BLaER1 (cell line): ENCODE results near the gene UBE2F.
"Not testable (repeated sequence)": the region's sequence is repeated elsewhere in the genome, so short reads cannot be mapped to it uniquely, and the experiment has no call there.

Source experiments
- H3K27ac ChIP-seq: shearing (Covaris generic); formaldehyde crosslinking; 2 replicates; pipeline ENCODE4 v1.8.1; 2022
- H3K27me3 ChIP-seq: shearing (Covaris generic); formaldehyde crosslinking; 2 replicates; pipeline ENCODE4 v1.8.1; 2022
- H3K36me3 ChIP-seq: shearing (Covaris generic); formaldehyde crosslinking; 2 replicates; pipeline ENCODE4 v1.8.1; 2022
- H3K4me1 ChIP-seq: shearing (Covaris generic); formaldehyde crosslinking; 2 replicates; pipeline ENCODE4 v1.8.1; 2022
- H3K4me2 ChIP-seq: shearing (Covaris generic); formaldehyde crosslinking; 2 replicates; pipeline ENCODE4 v1.8.1; 2022
- H3K4me3 ChIP-seq: shearing (Covaris generic); formaldehyde crosslinking; 2 replicates; pipeline ENCODE4 v1.8.1; 2022
- H3K9ac ChIP-seq: shearing (Covaris generic); formaldehyde crosslinking; 2 replicates; pipeline ENCODE4 v1.8.1; 2022
- H3K9me3 ChIP-seq: shearing (Covaris generic); formaldehyde crosslinking; 2 replicates; pipeline ENCODE4 v1.8.1; 2022
- H4K20me1 ChIP-seq: shearing (Covaris generic); formaldehyde crosslinking; 2 replicates; pipeline ENCODE4 v1.8.1; 2022
- Cebpa-rat ChIP-seq: shearing (Covaris generic); IDR thresholded peaks from 2 replicates; pipeline ENCODE4 v1.8.1; 2022

UBE2F gene

DNA sequence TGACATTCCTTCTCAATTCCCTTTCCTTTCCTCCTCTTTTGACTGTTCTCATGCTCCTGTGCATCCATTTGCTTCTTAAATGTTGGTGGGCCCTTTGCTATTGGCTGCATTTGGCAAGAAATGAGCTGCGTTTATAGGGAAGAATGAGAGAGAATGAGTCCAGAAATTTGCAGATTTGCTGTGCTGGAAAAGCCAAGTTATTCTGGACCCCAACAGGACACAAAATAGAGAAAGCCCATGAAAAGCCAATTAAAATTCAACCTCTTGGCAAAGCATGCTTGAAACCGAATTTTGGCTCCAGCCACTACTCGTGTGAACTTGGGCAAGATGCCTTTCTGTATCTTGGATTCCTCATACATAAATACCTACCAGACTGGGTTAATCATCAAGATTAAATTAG, 92.7 kb downstream of the UBE2F start:
- peaks cover 32% of the 10 kb centered on the region for H3K4me1 ChIP-seq
- no peaks in the 10 kb centered on the region for H3K27me3 ChIP-seq
- H3K9ac ChIP-seq, result no peak overlapping the region
- no peak overlapping the region for H3K27ac ChIP-seq
- H3K4me3 ChIP-seq, result peak overlapping the region; percentile 92; the same call in 1 of the 2 replicates
- H3K36me3 ChIP-seq, result peaks cover 13% of the 10 kb centered on the region
- H4K20me1 ChIP-seq, result no peaks in the 10 kb centered on the region
- no peak for TF ChIP-seq Cebpa-rat
- H3K9me3 ChIP-seq, result no peaks in the 10 kb centered on the region
- peak overlapping the region; percentile 94 for H3K4me2 ChIP-seq

DNA sequence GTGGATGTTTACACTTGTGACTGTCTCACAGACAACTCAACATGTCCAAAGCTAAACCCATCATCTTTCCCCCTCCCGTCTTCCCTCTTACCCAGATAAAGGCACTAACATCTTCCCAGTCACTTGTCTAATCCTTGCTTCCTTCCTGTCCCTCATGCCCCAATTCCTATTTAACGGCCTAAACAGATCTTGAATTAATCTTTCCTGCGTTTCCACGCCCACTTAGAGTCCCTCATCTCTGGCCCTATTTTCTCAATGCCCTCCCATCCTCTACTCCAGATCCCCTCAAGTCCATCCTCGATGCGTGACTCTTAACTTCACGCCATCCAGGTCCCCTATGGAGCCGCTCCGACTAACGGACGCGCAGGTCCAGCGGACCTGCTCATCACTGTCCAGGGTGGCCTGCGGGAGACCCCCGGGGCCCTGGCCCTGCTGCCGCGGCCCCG, 93.3 kb downstream of the UBE2F start:
- Histone ChIP-seq H3K9me3 (no peaks in the 10 kb centered on the region), H3K27me3 (no peaks in the 10 kb centered on the region), H3K9ac (peak overlapping the region; percentile 91), H4K20me1 (no peaks in the 10 kb centered on the region), H3K36me3 (peaks cover 19% of the 10 kb centered on the region), H3K4me2 (peak overlapping the region; percentile 94), H3K4me1 (peaks cover 32% of the 10 kb centered on the region), H3K27ac (peak overlapping the region; percentile 93), H3K4me3 (peak overlapping the region; percentile 92)
- TF ChIP-seq Cebpa-rat, result no peak

GRCh38 chr2:238060542-238061314, 93.9 kb downstream of the UBE2F start, which contains the start of gene SCLY:
SCLY (plus strand) TSS chr2:238061001; CDS start chr2:238061055, 54 bp downstream.
- Histone ChIP-seq H3K36me3 (peaks cover 25% of the 10 kb centered on the region), H3K27me3 (no peaks in the 10 kb centered on the region), H3K4me2 (peak within 1 kb of the TSS; percentile 95), H3K9me3 (no peaks in the 10 kb centered on the region), H3K27ac (peak within 1 kb of the TSS; percentile 93), H4K20me1 (no peaks in the 10 kb centered on the region), H3K4me3 (peak within 1 kb of the TSS; percentile 92), H3K4me1 (peaks cover 32% of the 10 kb centered on the region), H3K9ac (peak within 1 kb of the TSS; percentile 91)
- TF ChIP-seq Cebpa-rat, result no peak

GRCh38 chr2:238061315-238062202, 94.7 kb downstream of the UBE2F start:
- H3K9ac ChIP-seq, result peak overlapping the region; percentile 91
- H3K36me3 ChIP-seq, result peaks cover 34% of the 10 kb centered on the region
- H3K4me1 ChIP-seq, result peaks cover 32% of the 10 kb centered on the region
- no peak for TF ChIP-seq Cebpa-rat
- H3K4me3 ChIP-seq, result peak overlapping the region; percentile 92
- 0 out of 2 replicates have a peak, but pooled peaks cover 5% of the 10 kb centered on the region for H3K9me3 ChIP-seq
- no peaks in the 10 kb centered on the region for H4K20me1 ChIP-seq
- peak overlapping the region; percentile 95 for H3K4me2 ChIP-seq
- H3K27me3 ChIP-seq, result no peaks in the 10 kb centered on the region
- H3K27ac ChIP-seq, result peak overlapping the region; percentile 67

DNA sequence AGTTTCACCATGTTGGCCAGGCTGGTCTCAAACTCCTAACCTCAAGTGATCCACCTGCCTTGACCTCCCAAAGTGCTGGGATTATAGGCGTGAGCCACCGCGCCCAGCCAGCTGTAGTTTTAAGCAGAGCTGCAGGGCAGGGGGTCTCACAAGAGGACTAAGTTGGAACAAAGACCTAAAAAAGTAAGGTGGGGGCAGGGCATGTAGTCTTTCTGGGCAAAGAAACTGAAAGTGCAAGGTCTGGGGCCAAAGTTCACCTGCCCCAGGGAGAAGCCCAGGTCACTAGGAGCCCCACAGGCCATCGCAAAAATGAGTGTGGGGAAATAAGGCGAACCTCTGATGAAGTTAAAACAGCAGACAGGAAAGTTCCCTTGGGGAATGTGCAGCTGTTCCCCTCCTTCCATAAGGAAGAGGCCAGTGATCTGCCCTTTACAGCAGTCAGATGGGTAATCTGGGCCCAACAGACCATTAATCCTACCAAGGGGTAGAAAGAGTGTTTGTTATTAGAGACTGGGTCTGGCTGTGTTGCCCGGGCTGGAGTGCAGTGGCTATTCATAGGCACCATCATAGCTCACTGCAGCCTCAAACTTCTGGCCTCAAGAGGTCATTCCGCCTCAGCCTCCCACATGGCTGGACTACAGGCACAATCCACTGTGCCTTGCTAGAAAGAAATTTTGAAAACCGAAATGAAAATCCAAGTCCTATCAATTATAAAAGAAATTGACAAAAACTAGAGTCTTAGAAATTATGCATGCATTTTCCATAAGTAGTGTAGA, 96.8 kb downstream of the UBE2F start:
- Histone ChIP-seq H3K9ac (no peak overlapping the region), H3K4me3 (no peak overlapping the region), H3K9me3 (0 out of 2 replicates have a peak, but pooled peaks cover 7% of the 10 kb centered on the region), H3K36me3 (peaks cover 54% of the 10 kb centered on the region), H3K27ac (no peak overlapping the region), H3K4me2 (peak overlapping the region; percentile 95; the same call in 1 of the 2 replicates), H3K4me1 (peaks cover 34% of the 10 kb centered on the region), H4K20me1 (no peaks in the 10 kb centered on the region), H3K27me3 (no peaks in the 10 kb centered on the region)
- TF ChIP-seq Cebpa-rat, result no peak

- 0 out of 2 replicates have a peak, but pooled peaks cover 7% of the 10 kb centered on the region for H3K9me3 ChIP-seq
- H3K9ac ChIP-seq, result no peak overlapping the region
- H3K4me3 ChIP-seq, result no peak overlapping the region
- TF ChIP-seq Cebpa-rat, result no peak
- H3K36me3 ChIP-seq, result peaks cover 59% of the 10 kb centered on the region
- H3K27me3 ChIP-seq, result no peaks in the 10 kb centered on the region
- H3K27ac ChIP-seq, result no peak overlapping the region
- no peak overlapping the region for H3K4me2 ChIP-seq
- no peaks in the 10 kb centered on the region for H4K20me1 ChIP-seq
- peaks cover 41% of the 10 kb centered on the region for H3K4me1 ChIP-seq
Observed at GRCh38 chr2:238064376-238064775, 97.6 kb downstream of the UBE2F start.

DNA sequence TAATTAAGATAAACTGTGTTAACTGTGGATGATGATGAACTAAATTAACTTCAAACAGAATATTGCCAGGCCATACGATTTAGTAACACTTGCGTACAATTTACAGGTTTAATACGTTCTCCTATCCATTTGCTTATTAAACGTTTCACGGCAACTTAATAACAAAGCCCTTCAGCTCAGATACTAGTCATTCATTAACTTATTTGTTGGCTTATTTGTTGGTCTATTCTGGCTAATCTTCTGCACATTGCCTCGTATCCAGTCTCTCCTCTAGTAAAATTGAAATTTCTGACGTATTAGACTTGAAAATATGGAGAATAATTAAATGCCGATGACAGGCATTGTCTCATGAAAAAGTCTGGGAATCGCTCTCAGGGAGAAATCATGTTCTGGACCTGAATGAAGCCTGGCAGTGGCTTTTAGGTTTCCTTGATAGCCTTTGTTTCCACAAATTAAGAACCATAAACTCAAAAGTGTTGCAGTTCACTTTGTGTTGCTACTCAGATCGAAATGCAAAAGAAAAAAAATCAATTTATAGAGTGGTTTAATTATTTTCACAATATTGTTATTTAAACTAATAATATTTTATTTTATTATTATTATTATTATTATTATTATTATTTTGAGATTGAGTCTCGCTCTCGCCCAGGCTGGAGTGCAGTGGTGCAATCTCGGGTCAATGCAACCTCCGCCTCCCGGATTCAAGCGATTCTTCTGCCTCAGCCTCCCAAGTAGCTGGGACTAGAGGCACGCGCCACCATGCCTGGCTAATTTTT, 98.4 kb downstream of the UBE2F start:
- Histone ChIP-seq H3K27ac (no peak overlapping the region), H3K4me2 (no peak overlapping the region), H3K4me1 (peaks cover 40% of the 10 kb centered on the region), H4K20me1 (no peaks in the 10 kb centered on the region), H3K4me3 (no peak overlapping the region), H3K9me3 (0 out of 2 replicates have a peak, but pooled peaks cover 7% of the 10 kb centered on the region), H3K36me3 (peaks cover 68% of the 10 kb centered on the region), H3K9ac (no peak overlapping the region), H3K27me3 (no peaks in the 10 kb centered on the region)
- TF ChIP-seq Cebpa-rat, result no peak

GRCh38 chr2:238066218-238066617, 99.4 kb downstream of the UBE2F start:
- H3K27ac ChIP-seq, result no peak overlapping the region
- H3K4me2 ChIP-seq, result no peak overlapping the region
- H3K9ac ChIP-seq, result no peak overlapping the region
- H3K9me3 ChIP-seq, result 0 out of 2 replicates have a peak, but pooled peaks cover 7% of the 10 kb centered on the region
- TF ChIP-seq Cebpa-rat, result no peak
- no peak overlapping the region for H3K4me3 ChIP-seq
- H3K36me3 ChIP-seq, result peaks cover 77% of the 10 kb centered on the region
- peaks cover 40% of the 10 kb centered on the region for H3K4me1 ChIP-seq
- H3K27me3 ChIP-seq, result no peaks in the 10 kb centered on the region
- H4K20me1 ChIP-seq, result no peaks in the 10 kb centered on the region

DNA sequence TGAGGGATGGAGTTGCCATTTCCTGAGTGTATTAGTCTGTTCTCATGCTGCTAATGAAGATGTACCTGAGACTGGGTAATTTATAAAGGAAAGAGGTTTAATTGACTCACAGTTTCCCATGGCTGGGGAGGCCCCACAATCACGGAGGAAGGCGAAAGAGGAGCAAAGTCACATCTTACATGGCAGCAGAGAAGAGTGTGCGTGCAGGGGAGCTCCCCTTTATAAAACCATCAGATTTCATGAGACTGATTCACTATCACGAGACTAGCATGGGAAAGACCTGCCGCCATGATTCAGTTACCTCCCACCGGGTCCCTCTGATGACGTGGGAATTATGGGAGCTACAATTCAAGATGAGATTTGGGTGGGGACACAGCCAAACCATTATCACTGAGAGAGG, 99.9 kb downstream of the UBE2F start:
- Histone ChIP-seq H3K4me1 (peaks cover 36% of the 10 kb centered on the region), H3K36me3 (peaks cover 82% of the 10 kb centered on the region)
- H3K27ac ChIP-seq, H3K9me3 ChIP-seq, H3K27me3 ChIP-seq, H3K4me3 ChIP-seq, H3K9ac ChIP-seq, H3K4me2 ChIP-seq, H4K20me1 ChIP-seq: not testable (repeated sequence)
